Coronary artery (tissue), 2 donors: Measurements from ENCODE around the gene KCNV2.

Experiments used
- DNase-seq: peaks from one replicate; pipeline ENCODE4 v3.0.0-alpha.2; 2017; ENCODE audit warnings: low spot score
- H3K27ac ChIP-seq, 2 donors: fragments of 200-600 bp; sonication (generic); one replicate each; pipeline ENCODE4 v1.5.1; 2016 to 2019
- H3K4me3 ChIP-seq: fragments of 200-600 bp; sonication (generic); 2 replicates; pipeline ENCODE4 v1.5.1; 2016; ENCODE audit warnings: mild to moderate bottlenecking, moderate library complexity
- TF ChIP-seq, protein P1 (sequence below): fragments of 200-600 bp; sonication (generic); IDR thresholded peaks from one replicate; pipeline ENCODE4 v1.5.1; 2019; ENCODE audit warnings: antibody characterized with exemption

KCNV2 gene

GRCh38 chr9:2679011-2679410 lies 38.3 kb upstream of the KCNV2 start:
- TF ChIP-seq, protein P1, sequence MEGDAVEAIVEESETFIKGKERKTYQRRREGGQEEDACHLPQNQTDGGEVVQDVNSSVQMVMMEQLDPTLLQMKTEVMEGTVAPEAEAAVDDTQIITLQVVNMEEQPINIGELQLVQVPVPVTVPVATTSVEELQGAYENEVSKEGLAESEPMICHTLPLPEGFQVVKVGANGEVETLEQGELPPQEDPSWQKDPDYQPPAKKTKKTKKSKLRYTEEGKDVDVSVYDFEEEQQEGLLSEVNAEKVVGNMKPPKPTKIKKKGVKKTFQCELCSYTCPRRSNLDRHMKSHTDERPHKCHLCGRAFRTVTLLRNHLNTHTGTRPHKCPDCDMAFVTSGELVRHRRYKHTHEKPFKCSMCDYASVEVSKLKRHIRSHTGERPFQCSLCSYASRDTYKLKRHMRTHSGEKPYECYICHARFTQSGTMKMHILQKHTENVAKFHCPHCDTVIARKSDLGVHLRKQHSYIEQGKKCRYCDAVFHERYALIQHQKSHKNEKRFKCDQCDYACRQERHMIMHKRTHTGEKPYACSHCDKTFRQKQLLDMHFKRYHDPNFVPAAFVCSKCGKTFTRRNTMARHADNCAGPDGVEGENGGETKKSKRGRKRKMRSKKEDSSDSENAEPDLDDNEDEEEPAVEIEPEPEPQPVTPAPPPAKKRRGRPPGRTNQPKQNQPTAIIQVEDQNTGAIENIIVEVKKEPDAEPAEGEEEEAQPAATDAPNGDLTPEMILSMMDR: no peak

GRCh38 chr9:2681981-2682380 lies 35.3 kb upstream of the KCNV2 start:
- TF ChIP-seq, protein P1: no peak
- Histone ChIP-seq H3K4me3 (no peak overlapping the region), H3K27ac (no peak overlapping the region)
- DNase-seq: no peak

More at GRCh38 chr9:2679011-2679410, 38.3 kb upstream of the KCNV2 start:
- Histone ChIP-seq H3K27ac (no peak overlapping the region), H3K4me3 (no peak overlapping the region)
- no peak for DNase-seq

DNA sequence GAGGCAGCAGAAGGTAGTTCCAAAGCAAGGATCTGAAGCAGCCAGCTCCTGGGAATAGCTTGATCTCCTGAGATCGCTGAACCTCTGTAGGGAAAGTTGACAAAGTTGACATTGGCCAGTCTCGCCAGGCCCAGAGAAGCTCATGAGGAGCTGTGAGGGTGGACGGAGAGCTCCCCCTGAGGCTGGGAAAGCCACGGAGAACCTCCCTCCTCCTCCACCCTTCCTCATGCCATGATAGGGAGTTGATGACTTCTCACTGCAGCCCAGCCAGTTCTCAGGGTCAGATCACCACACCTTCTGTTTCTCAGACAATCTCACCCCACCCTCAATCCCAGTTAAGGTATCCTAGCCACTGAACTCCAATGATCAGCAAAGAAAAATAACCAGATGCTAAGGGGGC lies 30.4 kb upstream of the KCNV2 start:
- Histone ChIP-seq H3K4me3 (no peak overlapping the region), H3K27ac (no peak overlapping the region)
- no peak for DNase-seq
- TF ChIP-seq, protein P1: no peak

GRCh38 chr9:2688636-2689035 lies 28.7 kb upstream of the KCNV2 start:
- Histone ChIP-seq H3K4me3 (no peak overlapping the region), H3K27ac (no peak overlapping the region)
- TF ChIP-seq, protein P1: no peak
- DNase-seq: no peak

DNA sequence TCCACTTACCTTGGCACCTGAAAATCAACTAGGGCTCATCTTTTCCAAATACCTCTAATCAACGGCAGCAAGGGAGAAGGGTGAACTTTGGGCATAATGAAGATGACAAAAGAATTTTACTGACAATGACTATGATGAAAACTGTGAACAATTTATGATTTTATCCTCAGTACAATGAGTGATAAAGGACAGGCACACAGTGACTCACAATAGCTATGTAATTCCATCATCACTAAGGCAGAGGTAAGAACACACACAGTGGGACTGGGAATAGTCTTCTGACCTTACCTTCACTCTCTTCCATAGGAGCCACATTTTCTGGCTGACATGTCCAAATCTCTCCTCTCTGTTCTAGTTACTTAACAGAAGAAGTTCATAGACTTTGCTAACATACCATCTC lies 26.1 kb upstream of the KCNV2 start:
- DNase-seq: no peak
- no peak overlapping the region for H3K4me3 ChIP-seq
- no peak overlapping the region for H3K27ac ChIP-seq
- TF ChIP-seq, protein P1: no peak

- H3K4me3 ChIP-seq: no peak overlapping the region
- no peak overlapping the region for H3K27ac ChIP-seq
- TF ChIP-seq, protein P1: no peak
- no peak for DNase-seq
Observed at GRCh38 chr9:2691626-2692025, 25.7 kb upstream of the KCNV2 start.

DNA sequence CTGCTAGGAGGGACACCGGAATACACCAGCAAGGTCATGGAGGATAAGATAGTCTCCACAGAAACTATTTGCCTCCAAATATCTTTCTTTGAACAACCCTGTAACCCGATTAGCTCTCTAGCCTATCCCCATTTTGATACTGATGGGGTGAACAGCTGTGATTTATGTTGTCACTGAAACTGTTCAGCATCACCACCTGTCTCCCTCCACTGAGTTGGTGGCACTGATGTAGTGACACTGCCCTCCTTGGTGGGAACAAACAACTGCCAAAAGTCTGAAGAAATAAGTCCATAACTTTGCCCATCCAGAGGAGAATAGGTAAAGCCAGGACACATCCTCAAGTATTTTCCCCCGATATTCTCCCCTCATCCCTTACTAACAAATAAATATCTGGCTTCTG lies 24.3 kb upstream of the KCNV2 start:
- no peak for DNase-seq
- TF ChIP-seq, protein P1: no peak
- Histone ChIP-seq H3K4me3 (no peak overlapping the region), H3K27ac (no peak overlapping the region)
